ENCODE results near the gene UBE2L5. TPM values are rescaled to one million over a fixed set of nuclear protein-coding genes. Genes with fewer than 3 reads are reported as not detected.
A peak's percentile ranks its signal among the peaks of the same experiment; 100 is the strongest.

UBE2L5 gene
- total RNA-seq = under 1 TPM in 1 of 2 experiments, not detected in 1; 0.20 TPM

- Mint-ChIP-seq H3K27ac (peak within 1 kb of the TSS; percentile 73), H3K4me1 (peaks cover 15% of the 10 kb centered on the region), H3K9me3 (no peaks in the 10 kb centered on the region), H3K27me3 (peaks cover 4% of the 10 kb centered on the region), H3K4me3 (peak within 1 kb of the TSS; percentile 77), H3K36me3 (ENCODE audit: low read depth) (no peaks in the 10 kb centered on the region)
- CTCF ChIA-PET = interaction anchor here (0.9 to 1.8 kb wide), 4 partner anchors 14 to 290 kb away, joined by 3 to 7 read pairs (median 4); no protein-coding TSS in a partner anchor
- POLR2A ChIA-PET = interaction anchor here (0.8 to 3.1 kb wide), 16 partner anchors 8 to 195 kb away, joined by 3 to 34 read pairs (median 4); partner anchors contain the start of gene HMGB1
- DNase-seq = peak; percentile 80
Observed at GRCh38 chr13:30422054-30422839, at the start of gene UBE2L5. Gene UBE2L5 (plus strand): TSS chr13:30422493. CDS start chr13:30427991, 5,498 bp downstream.

- POLR2A ChIA-PET = interaction anchor here (0.6 to 7.5 kb wide), 17 partner anchors 12 to 401 kb away, joined by 3 to 265 read pairs (median 12); partner anchors contain the start of genes HMGB1, KATNAL1, UBE2L5 and USPL1
- H3K4me1 Mint-ChIP-seq = peaks cover 93% of the 10 kb centered on the region
- CTCF ChIA-PET = interaction anchor here (0.7 to 4.5 kb wide), 14 partner anchors 11 to 92 kb away, joined by 3 to 28 read pairs (median 4); partner anchors contain the start of genes HMGB1 and KATNAL1
- no peaks in the 10 kb centered on the region for H3K9me3 Mint-ChIP-seq
- no peaks in the 10 kb centered on the region for H3K27me3 Mint-ChIP-seq
- peak; percentile 75 for DNase-seq
- peaks cover 41% of the 10 kb centered on the region for H3K36me3 Mint-ChIP-seq (ENCODE audit: low read depth)
- peak overlapping the region; percentile 78 for H3K4me3 Mint-ChIP-seq
- peak overlapping the region; percentile 96 for H3K27ac Mint-ChIP-seq
Observed at GRCh38 chr13:30373727-30374126, 48.6 kb upstream of the UBE2L5 start.

GRCh38 chr13:30375265-30375835 lies 46.9 kb upstream of the UBE2L5 start:
- CTCF ChIA-PET = interaction anchor here (0.8 to 4.5 kb wide), 17 partner anchors 10 to 491 kb away, joined by 3 to 28 read pairs (median 6); partner anchors contain the start of genes KATNAL1 and UBE2L5
- POLR2A ChIA-PET = interaction anchor here (0.8 to 7.5 kb wide), 20 partner anchors 17 to 241 kb away, joined by 3 to 265 read pairs (median 10); partner anchors contain the start of genes HMGB1, KATNAL1, UBE2L5 and USPL1
- peak overlapping the region; percentile 78 for H3K4me3 Mint-ChIP-seq
- H3K36me3 Mint-ChIP-seq (ENCODE audit: low read depth) = peaks cover 31% of the 10 kb centered on the region
- H3K4me1 Mint-ChIP-seq = peaks cover 93% of the 10 kb centered on the region
- H3K27ac Mint-ChIP-seq = peak overlapping the region; percentile 96
- no peaks in the 10 kb centered on the region for H3K9me3 Mint-ChIP-seq
- H3K27me3 Mint-ChIP-seq = no peaks in the 10 kb centered on the region
- no peak for DNase-seq

GRCh38 chr13:30376426-30377311 lies 45.6 kb upstream of the UBE2L5 start:
- ChIA-PET POLR2A (interaction anchor here (1.0 to 7.5 kb wide), 17 partner anchors 9 to 367 kb away, joined by 3 to 265 read pairs (median 7); partner anchors contain the start of genes HMGB1, KATNAL1, UBE2L5 and USPL1), CTCF (interaction anchor here (1.0 to 4.5 kb wide), 12 partner anchors 8 to 670 kb away, joined by 3 to 17 read pairs (median 4); partner anchors contain the start of genes KATNAL1 and UBE2L5)
- peaks cover 26% of the 10 kb centered on the region for H3K36me3 Mint-ChIP-seq (ENCODE audit: low read depth)
- peaks cover 79% of the 10 kb centered on the region for H3K4me1 Mint-ChIP-seq
- H3K4me3 Mint-ChIP-seq = peak overlapping the region; percentile 78
- peak overlapping the region; percentile 96 for H3K27ac Mint-ChIP-seq
- H3K27me3 Mint-ChIP-seq = no peaks in the 10 kb centered on the region
- peaks cover 3% of the 10 kb centered on the region for H3K9me3 Mint-ChIP-seq
- peak; percentile 86 for DNase-seq

GRCh38 chr13:30377312-30377685 lies 45.0 kb upstream of the UBE2L5 start:
- H3K4me3 Mint-ChIP-seq = peak overlapping the region; percentile 78
- no peak for DNase-seq
- H3K27ac Mint-ChIP-seq = peak overlapping the region; percentile 96
- no peaks in the 10 kb centered on the region for H3K27me3 Mint-ChIP-seq
- POLR2A ChIA-PET = interaction anchor here (1.0 to 7.5 kb wide), 13 partner anchors 8 to 241 kb away, joined by 3 to 265 read pairs (median 8); partner anchors contain the start of genes HMGB1, KATNAL1, UBE2L5 and USPL1
- H3K4me1 Mint-ChIP-seq = peaks cover 77% of the 10 kb centered on the region
- H3K9me3 Mint-ChIP-seq = peaks cover 3% of the 10 kb centered on the region
- peaks cover 26% of the 10 kb centered on the region for H3K36me3 Mint-ChIP-seq (ENCODE audit: low read depth)
- CTCF ChIA-PET = interaction anchor here (1.0 to 4.5 kb wide), 10 partner anchors 11 to 669 kb away, joined by 3 to 17 read pairs (median 4); partner anchors contain the start of genes KATNAL1 and UBE2L5

GRCh38 chr13:30378191-30378590 lies 44.1 kb upstream of the UBE2L5 start:
- H3K27ac Mint-ChIP-seq = peak overlapping the region; percentile 24
- H3K4me1 Mint-ChIP-seq = peaks cover 75% of the 10 kb centered on the region
- peaks cover 3% of the 10 kb centered on the region for H3K9me3 Mint-ChIP-seq
- H3K36me3 Mint-ChIP-seq (ENCODE audit: low read depth) = peaks cover 20% of the 10 kb centered on the region
- ChIA-PET CTCF (interaction anchor here (1.9 kb wide), 2 partner anchors 15 to 27 kb away, joined by 4 to 5 read pairs; no protein-coding TSS in a partner anchor), POLR2A (interaction anchor here (1.1 to 2.1 kb wide), 4 partner anchors 11 to 87 kb away, joined by 3 to 22 read pairs (median 6); partner anchors contain the start of gene HMGB1)
- H3K27me3 Mint-ChIP-seq = no peaks in the 10 kb centered on the region
- no peak overlapping the region for H3K4me3 Mint-ChIP-seq
- no peak for DNase-seq

GRCh38 chr13:30381049-30381448 lies 41.2 kb upstream of the UBE2L5 start:
- ChIA-PET POLR2A (interaction anchor here (1.1 kb wide), 1 partner anchor 13 kb away, joined by 5 read pairs; no protein-coding TSS in a partner anchor), CTCF (interaction anchor here (1.1 kb wide), 1 partner anchor 11 kb away, joined by 3 read pairs; no protein-coding TSS in a partner anchor)
- peaks cover 49% of the 10 kb centered on the region for H3K4me1 Mint-ChIP-seq
- DNase-seq = no peak
- H3K36me3 Mint-ChIP-seq (ENCODE audit: low read depth) = peaks cover 7% of the 10 kb centered on the region
- H3K4me3 Mint-ChIP-seq = no peak overlapping the region
- H3K9me3 Mint-ChIP-seq = peaks cover 3% of the 10 kb centered on the region
- H3K27ac Mint-ChIP-seq = no peak overlapping the region
- no peaks in the 10 kb centered on the region for H3K27me3 Mint-ChIP-seq

GRCh38 chr13:30382836-30383525 lies 39.3 kb upstream of the UBE2L5 start:
- Mint-ChIP-seq H3K27ac (peak overlapping the region; percentile 52), H3K4me3 (no peak overlapping the region), H3K9me3 (peaks cover 3% of the 10 kb centered on the region), H3K36me3 (ENCODE audit: low read depth) (peaks cover 7% of the 10 kb centered on the region), H3K27me3 (no peaks in the 10 kb centered on the region), H3K4me1 (peaks cover 33% of the 10 kb centered on the region)
- CTCF ChIA-PET = interaction anchor here (1.1 to 1.6 kb wide), 5 partner anchors 11 to 662 kb away, joined by 3 to 8 read pairs (median 3); no protein-coding TSS in a partner anchor
- POLR2A ChIA-PET = interaction anchor here (0.7 to 1.5 kb wide), 5 partner anchors 8 to 614 kb away, joined by 3 to 11 read pairs (median 3); no protein-coding TSS in a partner anchor
- no peak for DNase-seq

GRCh38 chr13:30388406-30389283 lies 33.6 kb upstream of the UBE2L5 start:
- no peaks in the 10 kb centered on the region for H3K27me3 Mint-ChIP-seq
- ChIA-PET POLR2A (interaction anchor here (0.8 to 9.7 kb wide), 12 partner anchors 10 to 239 kb away, joined by 3 to 265 read pairs (median 6); partner anchors contain the start of genes HMGB1, KATNAL1, UBE2L5 and USPL1), CTCF (interaction anchor here (1.0 to 2.9 kb wide), 3 partner anchors 12 to 17 kb away, joined by 4 to 15 read pairs (median 4); no protein-coding TSS in a partner anchor)
- peak overlapping the region; percentile 83 for H3K27ac Mint-ChIP-seq
- no peaks in the 10 kb centered on the region for H3K36me3 Mint-ChIP-seq (ENCODE audit: low read depth)
- H3K4me3 Mint-ChIP-seq = peak overlapping the region; percentile 48
- H3K9me3 Mint-ChIP-seq = no peaks in the 10 kb centered on the region
- DNase-seq = no peak
- peaks cover 26% of the 10 kb centered on the region for H3K4me1 Mint-ChIP-seq

GRCh38 chr13:30391956-30392680 lies 30.2 kb upstream of the UBE2L5 start:
- Mint-ChIP-seq H3K36me3 (ENCODE audit: low read depth) (no peaks in the 10 kb centered on the region), H3K4me1 (peaks cover 45% of the 10 kb centered on the region), H3K27me3 (no peaks in the 10 kb centered on the region), H3K4me3 (no peak overlapping the region), H3K27ac (no peak overlapping the region), H3K9me3 (no peaks in the 10 kb centered on the region)
- DNase-seq = no peak
- ChIA-PET CTCF (interaction anchor here (0.8 to 1.6 kb wide), 4 partner anchors 11 to 260 kb away, joined by 3 to 4 read pairs (median 4); no protein-coding TSS in a partner anchor), POLR2A (interaction anchor here (0.8 to 9.7 kb wide), 7 partner anchors 8 to 74 kb away, joined by 3 to 265 read pairs (median 22); partner anchors contain the start of genes HMGB1 and UBE2L5)

Data from activated CD4-positive, alpha-beta memory T cell treated with anti-CD3 and anti-CD28 coated beads, Interleukin-2, amount 10 ng/mL, durations not matched to agents 7 days and 5 days (primary cell).